Psoas muscle (tissue), 8 donors: Measurements from ENCODE around the gene TLCD3A. TPM values are rescaled to one million over a fixed set of nuclear protein-coding genes. Genes with fewer than 3 reads are reported as not detected.
A peak's percentile ranks its signal among the peaks of the same experiment; 100 is the strongest.
"Not testable (repeated sequence)": the region's sequence is repeated elsewhere in the genome, so short reads cannot be mapped to it uniquely, and the experiment has no call there.

Experiments used
- ATAC-seq, 4 donors: fragments of 200-7000 bp; cut with Tn5 transposase; one replicate each; pipeline ENCODE4 v1.9.1; 2020; ENCODE audit warnings: moderate library complexity in 3 of 4, mild to moderate bottlenecking in 2 of 4
- DNase-seq, 2 donors: peaks; one replicate each; pipeline ENCODE4 v3.0.0-alpha.2; 2020
- H3K27ac ChIP-seq: fragments of 200-600 bp; one replicate; pipeline ENCODE4 v1.8.0; 2022
- H3K27me3 ChIP-seq, 3 donors: fragments of 200-600 bp in 1 of 3; one replicate each; pipeline versions ENCODE4 v1.6.1 to v1.8.0; 2013 to 2022; ENCODE audit warnings: low read length in 2 of 3, mild to moderate bottlenecking in 2 of 3, moderate library complexity in 1 of 3; ENCODE audit not compliant: insufficient read depth in 3 of 3
- H3K36me3 ChIP-seq, 2 donors: fragments of 200-600 bp in 1 of 2; one replicate each; pipeline versions ENCODE4 v1.6.1 to v1.8.0; 2013 to 2022; ENCODE audit warnings: low read depth in 1 of 2, mild to moderate bottlenecking in 1 of 2, moderate library complexity in 1 of 2; ENCODE audit not compliant: insufficient read depth in 1 of 2
- H3K4me1 ChIP-seq: fragments of 200-600 bp; one replicate; pipeline ENCODE4 v1.8.0; 2022
- H3K4me3 ChIP-seq: fragments of 200-600 bp; one replicate; pipeline ENCODE4 v1.8.0; 2022; ENCODE audit warnings: mild to moderate bottlenecking
- H3K9me3 ChIP-seq: fragments of 200-600 bp; one replicate; pipeline ENCODE4 v1.8.0; 2022
- CTCF ChIP-seq: fragments of 200-600 bp; IDR thresholded peaks from one replicate; pipeline ENCODE4 v1.8.0; 2022; ENCODE audit warnings: antibody characterized with exemption
- WGBS, 3 donors: extraction: QIAGEN DNeasy Blood & Tissue Kit; methylation state at CpG; one replicate each; pipeline versions ENCODE4 v1.1.6 to v1.1.7; 2013; 5-methylcytosine and 5-hydroxymethylcytosine counted together
- intact Hi-C, 2 donors: fragments of 100-400 bp; cut with DNase I; formaldehyde crosslinking; loops; one replicate each; pipeline versions ENCODE4 v1.11.0 to v1.14.2; 2022
- polyA plus RNA-seq, 3 donors: library from polyadenylated mRNA; stranded (reverse); fragments of 200-250 nt; gene quantifications; one replicate each; pipeline ENCODE4 v1.2.3, GENCODE V29; 2013
- total RNA-seq, 4 donors: library from RNA; stranded (reverse); fragmentation: NEBNext Ultra II Directional in 2 of 4; extraction: Animal tissue kit (Norgen Biotek cat#: 25700) in 2 of 4; gene quantifications; one replicate each; pipeline versions ENCODE4 v1.2.1 to v1.2.4, GENCODE V29; 2021 to 2023
- donor health status: healthy with polysubstance abuse.
- donor health status: DM: no; HTN: no; CAD: no; lungs with moderate emphysema.
- donor health status: Bipolar disorder and iron deficiency.
- donor health status: healthy.
- donor health status: DM: yes; HTN: yes; CAD: no.
- donor health status: DM: no; HTN: no; CAD: no.
- donor health status: DM: no; HTN: no; CAD: no.
- donor health status: DM: yes; HTN: yes; CAD: no.

TLCD3A gene
- total and polyA plus RNA-seq, 7 donors: 0.75 to 2.8 (median 1.4) TPM

DNA sequence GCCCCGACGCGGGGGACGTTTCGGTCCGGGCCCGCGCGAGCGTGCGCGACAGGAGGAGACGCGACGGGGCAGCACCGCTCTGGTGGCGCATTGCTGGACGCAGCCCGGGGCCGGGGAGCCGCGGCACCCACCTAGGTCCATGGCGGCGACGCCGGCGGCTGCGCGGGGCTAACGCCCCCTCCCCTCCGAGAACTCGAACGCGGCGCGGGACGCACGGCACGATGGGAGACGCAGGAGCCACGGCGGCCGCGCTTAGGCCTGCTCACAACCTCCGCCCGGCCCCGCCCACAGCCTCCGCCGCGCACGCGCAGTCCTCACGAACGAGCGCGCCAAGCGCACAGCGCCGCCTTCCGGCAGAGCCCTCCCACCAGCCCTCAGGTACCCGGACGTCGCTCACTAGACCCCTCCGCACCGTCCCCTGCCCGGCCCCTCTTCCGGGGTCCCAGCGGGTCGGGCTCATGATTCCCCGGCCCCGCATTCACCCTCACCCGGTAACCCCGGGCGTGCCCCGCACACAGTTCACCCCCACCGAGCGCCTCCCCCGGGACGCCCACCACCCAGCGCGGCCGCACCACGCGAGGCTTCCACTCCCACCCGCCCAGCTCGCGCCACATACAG is 19.7 kb downstream of the TLCD3A start, which contains the start of gene GEMIN4:
Gene GEMIN4, minus strand, starts transcription at position 263 of the 618 bp plus-strand sequence. Its CDS starts 122 bp downstream, at position 141.
- TF ChIP-seq CTCF: peak; percentile 94
- peak; percentile 94 to 97 (median 96) for ATAC-seq
- Histone ChIP-seq H3K9me3 (no peaks in the 10 kb centered on the region), H3K36me3 (peaks cover 3 to 22% of the 10 kb centered on the region in 2 donors), H3K4me3 (peak within 1 kb of the TSS; percentile 80), H3K27me3 (no peaks in the 10 kb centered on the region), H3K4me1 (peaks cover 7% of the 10 kb centered on the region), H3K27ac (peak within 1 kb of the TSS; percentile 77)
- 1% methylated on average over 24 to 87 of the region's 87 CpGs for WGBS, 3 donors
- intact Hi-C loops: no loop called here
- peak; percentile 92 to 96 for DNase-seq

DNA sequence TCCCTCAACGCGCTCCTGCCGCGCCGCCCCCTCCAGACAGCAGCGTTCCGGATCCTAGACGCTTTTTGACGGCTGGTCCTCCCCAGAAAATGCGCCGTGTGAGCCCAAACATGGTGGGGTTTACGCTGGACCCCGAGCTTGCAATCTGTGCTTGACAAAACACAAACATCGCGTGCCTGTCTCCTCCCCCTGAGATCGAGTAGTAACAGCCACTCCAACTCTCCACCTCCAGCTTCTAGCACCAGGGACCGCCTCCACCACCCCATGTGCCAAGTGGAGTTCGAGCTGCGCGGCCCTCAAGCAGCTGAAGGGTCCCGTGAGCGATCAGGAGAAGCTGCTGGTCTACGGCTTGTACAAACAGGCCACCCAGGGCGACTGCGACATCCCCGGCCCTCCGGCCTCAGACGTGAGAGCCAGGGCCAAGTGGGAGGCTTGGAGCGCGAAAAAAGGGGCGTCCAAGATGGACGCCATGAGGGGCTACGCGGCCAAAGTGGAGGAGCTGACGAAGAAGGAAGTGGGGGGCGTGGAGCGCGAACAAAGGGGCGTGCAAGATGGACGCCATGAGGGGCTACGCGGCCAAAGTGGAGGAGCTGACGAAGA is 20.3 kb downstream of the TLCD3A start:
- Histone ChIP-seq H3K27ac (peak overlapping the region; percentile 77), H3K36me3 (peaks cover 3 to 22% of the 10 kb centered on the region in 2 donors), H3K9me3 (no peaks in the 10 kb centered on the region), H3K4me3 (peak overlapping the region; percentile 80), H3K27me3 (no peaks in the 10 kb centered on the region), H3K4me1 (peaks cover 7% of the 10 kb centered on the region)
- WGBS, 3 donors: 19 to 26% (median 21%) methylated on average over 43 of the region's 43 CpGs
- intact Hi-C loops: no loop called here
- ATAC-seq: peak; percentile 52 to 74 (median 55)
- peak; percentile 79 to 87 for DNase-seq
- no peak for TF ChIP-seq CTCF

DNA sequence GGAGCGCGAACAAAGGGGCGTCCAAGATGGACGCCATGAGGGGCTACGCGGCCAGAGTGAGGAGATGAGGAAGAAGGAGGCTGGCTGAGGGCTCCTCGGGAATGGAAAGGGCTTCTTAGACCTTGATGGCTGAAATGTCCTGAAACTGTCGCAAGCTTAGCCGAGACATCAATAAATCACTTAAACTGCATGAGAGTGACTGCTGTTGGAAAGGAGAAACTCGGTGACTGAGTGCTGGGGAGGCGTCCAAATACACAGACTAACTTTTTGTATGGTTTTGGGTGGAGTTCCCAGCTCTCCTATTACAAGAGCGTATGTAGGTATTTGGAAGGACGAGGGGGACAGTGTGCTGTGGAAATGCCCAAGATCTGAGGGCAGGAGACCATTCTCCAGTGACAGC is 21.0 kb downstream of the TLCD3A start:
- Histone ChIP-seq H3K4me3 (no peak overlapping the region), H3K27me3 (no peaks in the 10 kb centered on the region), H3K27ac (no peak overlapping the region), H3K36me3 (peaks cover 3 to 17% of the 10 kb centered on the region in 2 donors), H3K4me1 (peaks cover 7% of the 10 kb centered on the region), H3K9me3 (no peaks in the 10 kb centered on the region)
- TF ChIP-seq CTCF: no peak
- WGBS, 3 donors: 76 to 78% (median 76%) methylated on average over 13 of the region's 13 CpGs
- no peak for DNase-seq
- no peak for ATAC-seq
- intact Hi-C loops: no loop called here

DNA sequence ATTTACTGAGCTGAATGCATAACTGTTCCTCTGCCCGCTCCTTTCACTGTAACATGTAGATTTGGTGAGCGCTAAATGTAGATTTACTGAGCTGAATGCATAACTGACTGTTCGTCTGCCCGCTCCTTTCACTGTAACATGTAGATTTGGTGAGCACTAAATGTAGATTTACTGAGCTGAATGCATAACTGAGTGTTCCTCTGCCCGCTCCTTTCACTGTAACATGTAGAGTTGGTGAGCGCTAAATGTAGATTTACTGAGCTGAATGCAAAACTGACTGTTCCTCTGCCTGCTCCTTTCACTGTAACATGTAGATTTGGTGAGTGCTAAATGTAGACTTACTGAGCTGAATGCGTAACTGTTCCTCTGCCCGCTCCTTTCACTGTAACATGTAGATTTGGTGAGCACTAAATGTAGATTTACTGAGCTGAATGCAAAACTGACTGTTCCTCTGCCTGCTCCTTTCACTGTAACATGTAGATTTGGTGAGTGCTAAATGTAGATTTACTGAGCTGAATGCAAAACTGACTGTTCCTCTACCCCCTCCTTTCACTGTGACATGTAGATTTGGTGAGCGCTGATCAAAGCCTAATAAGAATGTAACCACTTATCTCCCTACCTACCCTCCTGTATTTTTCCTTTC is 23.0 kb downstream of the TLCD3A start:
- DNase-seq, H3K4me1 ChIP-seq, H3K27me3 ChIP-seq, H3K27ac ChIP-seq, H3K4me3 ChIP-seq, intact Hi-C loops, H3K9me3 ChIP-seq, ATAC-seq: not testable (repeated sequence)
- WGBS, 3 donors: 96 to 98% (median 97%) methylated on average over 9 of the region's 9 CpGs
- H3K36me3 ChIP-seq: peaks cover 3 to 35% of the 10 kb centered on the region in 2 donors

DNA sequence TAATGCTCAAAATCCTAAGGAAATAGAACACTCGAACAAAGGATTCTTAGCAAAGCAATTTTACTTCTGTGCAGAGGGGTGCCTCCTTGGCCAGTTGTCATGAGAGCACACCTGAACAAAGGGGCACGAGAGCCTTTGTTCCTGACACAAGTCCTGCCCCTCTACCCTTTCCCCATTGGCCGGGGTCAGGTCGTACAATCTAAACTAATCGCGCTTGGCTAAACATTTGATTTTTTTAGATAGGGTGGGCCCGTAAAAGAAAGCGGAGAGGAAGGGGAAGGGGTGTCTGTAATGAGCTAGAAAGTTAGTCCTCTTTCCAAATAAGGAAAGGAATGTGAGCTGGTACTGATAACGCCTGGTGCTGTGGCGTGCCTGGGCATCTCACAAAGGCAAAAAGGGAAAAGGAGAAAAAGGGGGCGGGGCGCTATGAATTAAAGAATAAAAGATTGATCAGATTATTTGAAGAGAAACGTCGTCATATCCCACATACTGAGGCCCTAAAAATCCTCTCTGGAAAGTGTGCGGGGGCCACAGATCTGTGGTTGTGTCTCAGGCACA is 23.7 kb downstream of the TLCD3A start:
- ATAC-seq, intact Hi-C loops, DNase-seq, H3K4me1 ChIP-seq, H3K27ac ChIP-seq, H3K27me3 ChIP-seq, H3K9me3 ChIP-seq, H3K4me3 ChIP-seq: not testable (repeated sequence)
- 76 to 88% (median 82%) methylated on average over 15 of the region's 15 CpGs for whole genome bisulfite sequencing, 3 donors
- peaks cover 3 to 35% of the 10 kb centered on the region in 2 donors for H3K36me3 ChIP-seq
